Epithelial cell of prostate (primary cell): ENCODE measurements around the gene VPS72.
"Not testable (repeated sequence)": the region's sequence is repeated elsewhere in the genome, so short reads cannot be mapped to it uniquely, and the experiment has no call there.

ENCODE experiments used
- DNase-seq: peaks from one replicate; pipeline ENCODE4 v3.0.0-alpha.2; 2011; ENCODE audit warnings: low read depth, low spot score
- H3K27ac ChIP-seq: fragments of 450-650 bp; 2 replicates; pipeline ENCODE4 v1.5.1; 2017; ENCODE audit warnings: mild to moderate bottlenecking

Gene VPS72, protein sequence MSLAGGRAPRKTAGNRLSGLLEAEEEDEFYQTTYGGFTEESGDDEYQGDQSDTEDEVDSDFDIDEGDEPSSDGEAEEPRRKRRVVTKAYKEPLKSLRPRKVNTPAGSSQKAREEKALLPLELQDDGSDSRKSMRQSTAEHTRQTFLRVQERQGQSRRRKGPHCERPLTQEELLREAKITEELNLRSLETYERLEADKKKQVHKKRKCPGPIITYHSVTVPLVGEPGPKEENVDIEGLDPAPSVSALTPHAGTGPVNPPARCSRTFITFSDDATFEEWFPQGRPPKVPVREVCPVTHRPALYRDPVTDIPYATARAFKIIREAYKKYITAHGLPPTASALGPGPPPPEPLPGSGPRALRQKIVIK

DNA sequence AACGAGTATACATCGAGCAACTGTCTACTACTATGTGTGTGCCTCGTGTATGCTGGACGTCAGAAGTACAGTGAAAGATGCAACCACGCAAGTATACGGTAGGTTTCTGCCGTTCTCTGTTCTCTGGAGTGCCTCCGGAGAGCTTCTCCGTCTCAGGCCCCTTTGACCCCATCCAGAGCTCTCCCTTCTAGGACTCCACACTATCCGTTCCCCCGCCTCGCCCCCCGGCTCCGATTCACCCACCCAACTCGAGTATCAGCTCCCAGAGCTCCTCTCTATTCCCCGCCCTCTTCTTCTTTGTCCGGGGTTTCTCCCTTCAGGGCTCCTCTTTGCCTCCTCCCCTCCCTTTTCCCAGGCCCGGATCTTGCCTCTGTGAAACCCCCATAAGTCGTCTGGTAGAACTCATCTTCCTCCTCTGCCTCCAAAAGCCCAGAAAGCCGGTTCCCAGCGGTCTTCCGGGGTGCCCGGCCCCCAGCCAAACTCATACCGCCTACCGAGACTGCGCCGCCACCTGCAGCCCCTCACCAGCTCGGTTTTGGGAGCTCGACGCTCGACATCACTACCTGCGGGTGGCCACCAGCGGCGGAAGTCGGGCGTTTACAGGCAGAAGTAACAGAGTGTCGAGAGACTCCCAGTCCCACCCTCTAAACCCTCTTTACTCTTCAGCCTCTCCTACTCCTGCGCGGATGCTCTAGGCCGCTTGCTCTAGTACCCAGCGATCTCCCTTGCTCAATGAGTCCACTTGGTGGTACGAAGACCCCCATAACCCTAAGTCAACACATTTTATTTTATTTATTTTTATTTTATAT, at the start of gene VPS72:
Gene VPS72 (minus strand): TSS at position 561 of the 809 bp plus-strand sequence. CDS start 76 bp downstream, at position 485.
- H3K27ac ChIP-seq: peak within 1 kb of the TSS; percentile 86
- DNase-seq: no peak

DNA sequence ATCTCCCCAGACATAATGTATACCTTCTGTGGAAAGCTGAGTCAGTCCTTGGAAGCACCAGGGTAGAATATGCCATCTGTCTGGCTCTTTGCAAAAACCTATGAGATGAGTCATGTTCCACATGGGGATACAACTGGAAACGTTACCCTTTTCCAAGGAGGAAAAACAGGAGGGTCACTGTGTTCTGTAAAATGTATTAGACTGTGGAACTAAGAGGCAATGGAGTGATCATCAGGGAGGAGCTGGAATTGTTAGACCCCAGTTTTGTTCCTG, 48.4 kb upstream of the VPS72 start:
- no peak overlapping the region for H3K27ac ChIP-seq
- DNase-seq: no peak

DNA sequence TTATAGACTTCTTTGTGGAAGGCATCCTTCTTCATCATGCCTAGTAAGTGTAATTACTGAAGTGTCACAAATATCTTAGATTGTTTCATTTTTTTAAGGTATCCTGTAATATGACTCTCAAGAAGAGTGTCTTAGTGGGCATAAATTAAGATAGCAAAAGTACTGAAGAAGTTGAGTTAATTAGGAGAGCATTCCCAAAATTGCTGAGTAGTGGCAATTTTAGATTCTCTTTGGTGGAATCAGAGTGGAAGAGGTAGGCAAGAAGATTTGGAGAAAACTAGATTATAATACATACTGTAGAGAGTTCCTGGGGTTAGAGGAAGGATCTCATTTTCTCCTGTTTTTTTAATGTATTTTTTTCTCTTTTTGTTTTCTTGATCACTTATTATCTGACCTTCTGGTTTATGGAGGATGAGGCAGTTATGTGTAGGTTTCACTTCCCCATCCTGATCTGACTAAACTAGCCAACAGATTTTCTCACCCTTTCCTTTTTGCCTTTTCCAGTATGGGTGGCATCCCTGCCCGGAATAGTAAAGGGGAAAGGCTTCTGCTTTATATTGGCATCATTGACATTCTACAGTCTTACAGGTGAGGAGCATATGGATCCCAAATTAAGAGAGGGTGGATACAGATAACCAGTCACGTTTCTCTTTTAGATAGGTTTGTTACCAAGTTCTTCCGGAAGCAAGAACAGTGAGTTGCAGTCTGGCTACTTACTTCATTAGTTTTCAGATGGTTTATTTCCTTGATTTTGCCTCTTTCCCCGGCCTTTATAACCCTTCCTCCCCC, 47.9 kb upstream of the VPS72 start:
- no peak overlapping the region for H3K27ac ChIP-seq
- DNase-seq: no peak

DNA sequence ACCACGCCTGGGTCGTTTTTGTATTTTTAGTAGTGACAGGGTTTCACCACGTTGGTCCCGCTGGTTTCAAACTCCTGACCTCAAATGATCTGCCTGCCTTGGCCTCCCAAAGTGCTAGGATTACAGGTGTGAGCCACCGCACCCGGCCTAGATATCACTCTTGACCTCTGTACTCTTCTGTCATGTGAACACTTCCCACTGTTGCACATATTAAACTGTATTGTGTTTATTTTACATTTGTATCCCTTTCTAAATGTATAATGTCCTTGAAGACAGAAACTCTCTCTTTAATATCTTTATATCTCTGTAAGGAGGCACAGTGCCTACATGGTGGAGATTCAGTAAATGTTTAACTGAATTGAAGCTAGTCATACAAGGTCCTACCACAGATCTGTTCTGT, 45.2 kb upstream of the VPS72 start:
- no peak for DNase-seq
- H3K27ac ChIP-seq: no peak overlapping the region

DNA sequence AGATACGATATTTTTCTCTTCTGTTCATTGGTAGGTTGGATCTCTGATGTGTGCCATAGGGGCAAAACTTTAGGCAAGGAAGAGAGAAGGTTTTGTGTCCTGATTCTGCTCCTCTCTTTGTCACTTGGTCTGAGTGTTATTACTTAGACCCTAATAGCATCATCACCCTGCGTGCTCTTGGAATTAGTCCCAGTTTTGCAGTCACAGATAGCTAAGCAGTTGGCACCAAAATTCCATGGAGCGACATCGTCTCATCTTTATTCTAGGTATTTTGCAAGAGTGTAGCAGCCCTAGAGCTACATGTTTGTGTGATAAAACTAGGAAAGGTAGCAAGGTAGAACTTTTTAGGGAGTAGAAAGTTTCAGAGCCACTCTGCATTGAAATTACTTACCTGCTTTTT, 32.1 kb upstream of the VPS72 start:
- no peak for DNase-seq
- H3K27ac ChIP-seq: no peak overlapping the region

DNA sequence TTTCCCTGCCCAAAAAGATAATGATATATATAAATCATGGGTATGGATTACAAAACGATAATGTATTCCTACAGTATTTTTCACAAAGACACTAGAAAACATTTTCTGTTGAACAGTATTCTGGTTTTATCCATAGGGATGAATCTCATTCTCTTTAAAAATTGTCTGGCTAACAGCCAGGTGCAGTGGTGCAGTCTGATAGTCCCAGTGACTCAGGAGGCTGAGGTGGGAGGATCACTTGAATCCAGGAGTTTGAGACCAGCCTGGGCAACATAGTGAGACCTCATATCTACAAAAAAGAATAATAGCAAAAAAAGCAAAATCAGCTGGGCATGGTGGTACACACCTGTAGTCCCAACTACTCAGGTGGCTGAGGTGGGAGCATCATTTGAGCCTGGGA, 31.6 kb upstream of the VPS72 start:
- no peak for DNase-seq
- no peak overlapping the region for H3K27ac ChIP-seq

DNA sequence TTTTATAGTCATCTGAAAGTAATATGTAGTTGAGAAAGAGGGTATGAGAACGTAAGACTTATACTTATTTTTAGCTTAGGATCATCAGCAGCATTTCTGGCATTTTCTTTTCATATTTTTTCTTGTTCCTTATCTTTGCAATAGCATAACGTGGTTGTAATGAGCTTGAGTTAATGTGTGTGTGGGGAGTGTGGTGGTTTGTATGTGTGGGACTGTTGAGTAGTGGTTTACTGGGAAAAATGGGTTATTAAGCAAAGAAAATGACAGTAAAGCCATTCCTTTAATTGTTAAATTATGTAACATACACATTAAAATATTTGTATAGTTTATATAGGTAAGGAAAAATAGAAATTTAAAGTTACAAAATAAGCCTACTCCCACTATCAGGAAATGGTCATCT, 23.6 kb upstream of the VPS72 start:
- H3K27ac ChIP-seq: peak overlapping the region; percentile 69
- no peak for DNase-seq

DNA sequence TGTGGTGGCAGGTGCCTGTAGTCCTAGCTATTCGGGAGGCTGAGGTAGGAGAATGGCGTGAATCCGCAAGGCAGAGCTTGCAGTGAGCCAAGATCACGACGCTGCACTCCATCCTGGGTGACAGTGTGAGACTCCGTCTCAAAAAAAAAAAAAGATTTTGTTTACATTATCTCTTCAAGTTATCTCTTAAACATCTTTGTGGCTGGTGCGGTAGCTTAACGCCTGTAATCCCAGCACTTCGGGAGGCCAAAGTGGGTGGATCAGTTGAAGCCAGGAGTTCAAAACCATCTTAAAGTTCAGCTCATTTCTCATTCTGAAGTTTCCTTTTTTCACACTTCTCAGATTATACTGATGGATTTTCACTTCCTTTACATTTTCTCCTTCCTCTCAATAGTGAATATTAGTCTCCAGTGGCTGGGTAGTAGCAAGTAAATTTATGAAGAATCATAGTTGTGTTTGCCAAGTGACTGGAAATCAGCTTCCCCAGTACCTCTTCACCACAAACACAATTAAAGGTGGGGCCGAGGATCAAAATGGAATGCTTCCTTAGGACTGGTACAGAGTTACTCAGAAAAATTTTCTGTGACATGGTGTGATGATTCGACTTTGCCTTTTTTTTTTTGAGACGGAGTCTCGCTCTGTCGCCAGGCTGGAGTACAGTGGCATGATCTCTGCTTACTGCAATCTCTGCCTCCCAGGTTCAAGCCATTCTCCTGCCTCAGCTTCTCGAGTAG, 22.1 kb upstream of the VPS72 start:
- no peak for DNase-seq
- peak overlapping the region; percentile 69 for H3K27ac ChIP-seq

DNA sequence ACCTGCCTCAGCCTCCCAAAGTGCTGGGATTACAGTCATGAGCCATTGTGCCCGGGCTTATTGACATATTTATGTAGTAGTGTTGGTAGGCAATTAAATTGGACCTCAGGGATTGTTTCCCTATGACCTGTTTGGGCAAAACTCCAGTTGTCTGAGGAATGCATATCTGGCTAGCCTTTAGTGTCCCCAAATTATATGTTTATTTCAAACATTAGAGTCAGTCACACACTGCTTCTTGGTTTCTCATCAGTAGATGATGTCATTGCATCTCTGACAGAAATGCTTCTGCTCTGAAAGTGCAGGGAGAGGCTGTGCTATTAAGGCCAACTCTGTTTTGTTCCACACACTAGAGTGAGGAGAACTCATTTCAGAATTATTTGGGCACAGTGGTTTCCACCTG, 20.8 kb upstream of the VPS72 start:
- H3K27ac ChIP-seq: peak overlapping the region; percentile 69
- DNase-seq: no peak

DNA sequence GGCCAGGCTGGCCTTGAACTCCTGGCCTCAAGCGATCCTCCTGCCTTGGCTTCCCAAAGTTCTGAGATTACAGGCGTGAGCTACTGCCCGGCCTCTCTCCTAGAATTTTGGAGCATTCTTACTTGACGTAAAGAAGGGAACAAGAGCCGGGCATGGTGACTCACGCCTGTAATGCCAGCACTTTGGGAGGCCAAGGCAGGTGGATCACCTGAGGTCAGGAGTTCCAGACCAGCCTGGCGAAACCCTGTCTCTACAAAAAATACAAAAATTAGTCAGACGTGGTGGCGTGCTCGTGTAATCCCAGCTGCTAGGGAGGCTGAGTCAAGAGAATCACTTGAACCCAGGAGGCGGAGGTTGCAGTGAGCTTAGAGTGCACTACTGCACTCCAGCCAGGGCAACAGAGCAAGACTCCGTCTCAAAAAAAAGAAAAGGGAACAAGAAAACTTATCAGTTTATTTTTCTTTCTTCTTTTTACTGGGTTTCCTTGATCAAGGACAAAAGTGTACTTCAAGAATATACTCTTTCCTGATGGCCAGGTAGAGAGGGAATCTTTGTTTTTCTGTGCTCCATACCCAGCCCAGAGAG, 15.5 kb upstream of the VPS72 start:
- DNase-seq, H3K27ac ChIP-seq: not testable (repeated sequence)

DNA sequence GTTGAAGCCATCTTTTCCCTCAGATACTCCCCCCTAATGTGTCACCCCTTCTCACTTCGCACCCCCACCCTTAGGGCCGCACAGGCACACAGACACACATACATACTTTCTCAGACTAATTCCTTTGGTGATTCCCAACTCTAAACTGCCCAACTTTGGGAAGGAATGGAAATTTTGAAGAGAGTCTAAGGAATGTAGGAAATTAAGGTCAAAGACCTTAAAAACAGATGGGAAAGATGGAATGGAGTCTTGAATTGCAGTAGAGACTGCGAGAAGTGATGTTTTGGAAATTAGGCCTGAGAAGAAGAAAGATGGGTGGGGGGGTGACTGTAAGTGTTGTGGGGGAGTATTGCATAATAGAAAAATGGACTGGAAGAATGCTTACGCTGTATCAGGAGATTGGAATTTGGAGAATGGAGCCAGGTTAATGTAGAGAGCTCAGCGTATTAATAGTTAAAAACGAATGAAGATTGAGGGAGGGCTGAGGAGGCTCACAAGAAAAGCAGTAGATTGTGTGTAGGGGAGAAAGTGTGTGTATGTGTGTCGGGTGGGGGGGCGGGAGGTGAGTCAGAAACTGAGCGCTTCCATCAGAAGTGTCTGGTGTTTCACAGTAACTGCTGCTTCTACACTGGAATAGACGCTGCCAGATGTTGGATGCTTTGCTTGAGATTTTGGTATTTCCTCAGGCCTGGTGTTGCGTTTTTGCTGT, 10.0 kb upstream of the VPS72 start:
- H3K27ac ChIP-seq: peak overlapping the region; percentile 98
- no peak for DNase-seq

DNA sequence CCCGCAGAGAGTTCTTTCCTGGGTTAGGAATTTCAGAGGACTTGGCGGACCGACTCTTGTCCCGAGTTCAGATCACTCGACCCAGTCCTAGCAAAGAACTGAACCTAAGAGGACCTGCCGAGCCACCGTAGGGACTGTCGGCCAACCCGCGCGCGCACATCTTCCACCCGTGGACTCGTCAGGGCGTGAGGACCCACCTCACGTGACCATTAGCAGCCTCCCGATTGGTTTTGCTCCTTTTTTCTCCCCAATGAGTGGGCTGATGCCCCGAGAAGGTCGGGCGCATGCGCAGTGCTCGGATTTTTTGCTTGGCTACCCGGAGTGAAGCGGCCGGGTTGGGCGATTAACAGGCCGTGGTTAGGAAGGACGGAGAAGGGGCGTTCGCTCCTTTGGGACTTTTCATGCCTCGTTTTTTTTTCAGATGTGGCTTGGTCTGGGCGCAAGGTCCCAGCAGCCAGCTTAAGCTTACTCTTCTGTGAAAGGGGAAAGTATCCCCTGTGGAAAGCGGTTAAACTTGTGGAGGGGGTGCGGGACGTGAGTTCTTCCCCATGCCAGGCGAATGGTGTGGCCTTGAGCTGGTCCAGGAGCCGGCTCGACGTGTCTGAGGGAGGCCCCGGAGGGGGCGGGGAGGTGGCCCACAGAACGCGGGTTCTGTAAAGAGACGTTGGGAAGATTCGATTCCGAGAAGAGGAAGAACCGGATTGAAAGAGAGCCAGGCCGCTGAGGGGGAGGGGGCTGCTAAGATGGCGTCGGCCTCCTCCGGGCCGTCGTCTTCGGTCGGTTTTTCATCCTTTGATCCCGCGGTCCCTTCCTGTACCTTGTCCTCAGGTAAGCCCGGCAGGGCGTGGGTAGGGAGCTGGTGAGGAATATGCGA, 8.5 kb upstream of the VPS72 start, which contains the start of gene PIP5K1A:
Gene PIP5K1A (plus strand): TSS at position 299 of the 874 bp plus-strand sequence. CDS start 445 bp downstream, at position 744.
- DNase-seq: peak; percentile 77
- peak within 1 kb of the TSS; percentile 98 for H3K27ac ChIP-seq

DNA sequence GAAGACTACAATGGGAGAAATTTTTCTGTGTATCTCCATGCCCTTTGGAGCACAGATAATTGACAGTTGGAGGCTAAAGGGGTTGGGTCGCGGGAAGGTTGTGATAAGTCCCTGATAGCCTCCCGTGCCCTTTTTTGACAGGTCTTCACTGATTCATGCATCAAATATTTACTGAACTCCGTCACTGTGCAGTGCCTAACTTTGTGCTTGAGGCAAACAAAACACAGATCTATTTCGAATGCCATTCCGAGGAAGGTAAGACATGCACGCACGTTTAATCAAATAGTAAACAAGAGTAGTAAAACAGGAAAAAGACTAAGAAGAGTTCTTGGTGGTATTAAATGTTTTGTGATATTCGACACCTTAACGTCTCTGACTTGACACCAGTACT, 7.9 kb upstream of the VPS72 start:
- no peak for DNase-seq
- peak overlapping the region; percentile 98 for H3K27ac ChIP-seq

DNA sequence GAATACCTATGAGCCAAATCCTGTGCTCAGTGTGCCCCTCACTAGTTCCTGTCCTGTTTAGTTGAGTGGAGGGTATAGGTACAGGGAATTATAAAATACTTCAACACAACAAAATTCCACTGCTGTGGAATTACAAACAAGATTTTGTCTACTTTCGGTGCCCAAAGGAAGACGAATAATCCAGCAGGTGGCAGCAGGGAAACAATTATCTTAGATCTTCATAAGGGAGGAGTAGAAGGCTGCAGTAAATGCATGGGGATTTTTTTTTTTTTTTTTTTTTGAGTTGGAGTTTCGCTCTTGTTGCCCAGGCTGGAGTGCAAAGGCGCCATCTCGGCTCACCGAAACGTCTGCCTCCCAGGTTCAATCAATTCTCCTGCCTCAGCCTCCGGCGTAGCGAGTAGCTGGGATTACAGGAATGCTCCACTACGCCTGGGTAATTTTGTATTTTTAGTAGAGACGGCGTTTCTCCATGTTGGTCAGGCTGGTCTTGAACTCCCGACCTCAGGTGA, 6.3 kb upstream of the VPS72 start:
- no peak for DNase-seq
- H3K27ac ChIP-seq: peak overlapping the region; percentile 98

DNA sequence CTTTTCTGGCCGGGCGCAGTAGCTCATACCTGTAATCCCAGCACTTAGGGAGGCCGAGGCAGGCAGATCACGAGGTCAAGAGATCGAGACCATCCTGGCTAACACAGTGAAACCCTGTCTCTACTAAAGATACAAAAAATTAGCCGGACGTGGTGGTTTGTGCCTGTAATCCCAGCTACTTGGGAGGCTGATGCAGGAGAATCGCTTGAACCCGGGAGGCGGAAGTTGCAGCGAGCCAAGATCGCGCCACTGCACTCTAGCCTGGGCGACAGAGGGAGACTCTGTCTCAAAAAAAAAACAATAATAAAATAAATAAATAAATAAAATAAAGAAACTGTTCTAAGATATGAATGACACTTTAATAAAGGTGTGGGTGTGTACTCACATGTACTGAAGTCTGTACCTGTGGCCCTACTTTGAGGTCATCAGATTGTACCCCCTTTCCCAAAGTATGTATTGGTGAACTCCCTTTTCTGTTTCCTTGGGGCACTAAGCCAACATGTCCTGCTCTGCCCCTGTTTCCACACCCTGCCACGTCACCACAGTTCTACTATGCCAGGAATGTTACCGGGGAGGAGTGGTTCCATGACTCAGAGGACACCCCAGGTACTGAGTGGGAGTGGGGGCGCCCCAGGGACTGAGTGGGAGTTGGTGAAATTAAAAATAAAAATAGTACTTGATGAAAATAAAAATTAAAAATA, 5.0 kb upstream of the VPS72 start:
- peak; percentile 96 for DNase-seq

DNA sequence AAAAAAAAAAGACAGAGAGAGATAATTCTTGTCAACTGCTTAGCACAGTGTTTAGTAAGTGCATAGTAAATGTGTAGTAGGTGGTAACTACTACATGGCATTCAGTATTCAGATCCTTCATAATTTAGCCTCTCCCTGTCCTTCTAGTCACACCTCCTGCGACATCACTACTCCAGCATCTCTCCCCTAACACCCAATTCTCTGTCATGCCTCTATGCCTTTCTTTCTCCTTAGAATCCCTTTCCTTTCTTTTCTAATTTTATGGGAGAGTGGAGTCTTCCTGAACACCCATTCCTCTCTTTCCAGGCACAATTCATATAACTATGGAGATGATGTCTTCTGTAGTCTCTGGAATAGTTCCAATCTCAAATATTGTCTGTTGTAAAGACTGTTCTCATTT, 3.9 kb upstream of the VPS72 start:
- no peak for DNase-seq
- peak overlapping the region; percentile 98 for H3K27ac ChIP-seq

More for the DNA sequence above, 5.0 kb upstream of the VPS72 start:
- peak overlapping the region; percentile 98 for H3K27ac ChIP-seq

DNA sequence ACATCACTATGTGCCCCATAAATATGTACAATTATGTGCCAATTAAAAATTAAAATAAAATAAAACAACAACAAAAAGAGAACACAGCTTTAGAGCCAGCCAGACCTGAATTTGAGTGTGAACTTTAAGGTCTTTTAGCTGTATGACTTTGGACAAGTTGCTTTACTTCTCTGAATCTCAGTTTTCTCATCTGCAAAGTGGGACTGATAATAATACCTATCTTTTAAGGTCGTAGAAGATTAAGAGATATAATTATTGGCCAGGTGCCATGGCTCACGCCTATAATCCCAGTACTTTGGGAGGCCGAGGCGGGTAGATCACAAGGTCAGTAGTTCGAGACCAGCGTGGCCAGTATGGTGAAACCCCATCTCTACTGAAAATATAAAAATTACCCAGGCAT, 3.3 kb upstream of the VPS72 start:
- no peak for DNase-seq

More for the DNA sequence above, 3.3 kb upstream of the VPS72 start:
- H3K27ac ChIP-seq: peak overlapping the region; percentile 98
